ENCODE measurements around the gene KIF23. TPM values are rescaled to one million over a fixed set of nuclear protein-coding genes. Genes with fewer than 3 reads are reported as not detected.
"Not testable (repeated sequence)": the region's sequence is repeated elsewhere in the genome, so short reads cannot be mapped to it uniquely, and the experiment has no call there.

KIF23 gene
- total RNA-seq, 1 donor from 2014 or later = 67.3 TPM

GRCh38 chr15:69444686-69445085 is 30.5 kb downstream of the KIF23 start:
- H3K4me3 Mint-ChIP-seq = no peak overlapping the region
- no peaks in the 10 kb centered on the region for H3K9me3 Mint-ChIP-seq
- H3K4me1 Mint-ChIP-seq = no peaks in the 10 kb centered on the region
- no peaks in the 10 kb centered on the region for H3K27me3 Mint-ChIP-seq (ENCODE audit: low read depth)
- no peak for DNase-seq (ENCODE audit: low read depth, low spot score)
- H3K36me3 Mint-ChIP-seq (ENCODE audit: low read depth) = peaks cover 12% of the 10 kb centered on the region
- no peak overlapping the region for H3K27ac Mint-ChIP-seq (ENCODE audit: unreplicated experiment)
- no peak for TF ChIP-seq CTCF (conservative IDR thresholded peaks at IDR 0.05)

GRCh38 chr15:69446953-69447352 is 32.8 kb downstream of the KIF23 start:
- no peak overlapping the region for H3K4me3 Mint-ChIP-seq
- no peak for TF ChIP-seq CTCF (conservative IDR thresholded peaks at IDR 0.05)
- no peaks in the 10 kb centered on the region for H3K9me3 Mint-ChIP-seq
- DNase-seq (ENCODE audit: low read depth, low spot score) = no peak
- peak overlapping the region; percentile 57 for H3K27ac Mint-ChIP-seq (ENCODE audit: unreplicated experiment)
- peaks cover 7% of the 10 kb centered on the region for H3K36me3 Mint-ChIP-seq (ENCODE audit: low read depth)
- H3K27me3 Mint-ChIP-seq (ENCODE audit: low read depth) = no peaks in the 10 kb centered on the region
- peaks cover 6% of the 10 kb centered on the region for H3K4me1 Mint-ChIP-seq

- not testable (repeated sequence) for H3K9me3 Mint-ChIP-seq; H3K27me3 Mint-ChIP-seq (ENCODE audit: low read depth); DNase-seq (ENCODE audit: low read depth, low spot score); H3K27ac Mint-ChIP-seq (ENCODE audit: unreplicated experiment)
- peaks cover 33% of the 10 kb centered on the region for H3K4me1 Mint-ChIP-seq
- H3K36me3 Mint-ChIP-seq (ENCODE audit: low read depth) = peaks cover 31% of the 10 kb centered on the region
- H3K4me3 Mint-ChIP-seq = peak overlapping the region; percentile 47
Measured at GRCh38 chr15:69450221-69450620, 36.1 kb downstream of the KIF23 start.

- H3K36me3 Mint-ChIP-seq (ENCODE audit: low read depth) = peaks cover 31% of the 10 kb centered on the region
- H3K4me1 Mint-ChIP-seq = peaks cover 38% of the 10 kb centered on the region
- no peak overlapping the region for H3K27ac Mint-ChIP-seq (ENCODE audit: unreplicated experiment)
- H3K4me3 Mint-ChIP-seq = peak overlapping the region; percentile 97
- TF ChIP-seq CTCF (conservative IDR thresholded peaks at IDR 0.05) = no peak
- H3K9me3 Mint-ChIP-seq = no peaks in the 10 kb centered on the region
- DNase-seq (ENCODE audit: low read depth, low spot score) = no peak
- peaks cover 2% of the 10 kb centered on the region for H3K27me3 Mint-ChIP-seq (ENCODE audit: low read depth)
Measured at GRCh38 chr15:69450968-69451695, 37.0 kb downstream of the KIF23 start.

GRCh38 chr15:69451951-69452691 is 38.0 kb downstream of the KIF23 start:
- Mint-ChIP-seq H3K4me1 (peaks cover 40% of the 10 kb centered on the region), H3K4me3 (peak overlapping the region; percentile 97), H3K27ac (ENCODE audit: unreplicated experiment) (peak overlapping the region; percentile 76), H3K9me3 (no peaks in the 10 kb centered on the region), H3K36me3 (ENCODE audit: low read depth) (peaks cover 30% of the 10 kb centered on the region), H3K27me3 (ENCODE audit: low read depth) (peaks cover 2% of the 10 kb centered on the region)
- no peak for TF ChIP-seq CTCF (conservative IDR thresholded peaks at IDR 0.05)
- DNase-seq (ENCODE audit: low read depth, low spot score) = no peak

Data from neural crest cell (in vitro differentiated cells).